HL-60 (cell line): ENCODE results near the gene FLNB.

Experiments
- POLR2AphosphoS5 ChIP-seq: IDR thresholded peaks from 2 replicates; pipeline ENCODE4 v1.6.1; 2012; ENCODE audit warnings: low read depth
- SPI1 ChIP-seq: IDR thresholded peaks from 2 replicates; pipeline ENCODE4 v1.6.1; 2012; ENCODE audit warnings: low read depth, mild to moderate bottlenecking, borderline replicate concordance
- TF ChIP-seq, protein P1 (sequence below): IDR thresholded peaks from one replicate; pipeline ENCODE4 v1.5.1; 2011; ENCODE audit warnings: low read length, control low read depth, inconsistent platforms; ENCODE audit not compliant: insufficient read depth

- TF ChIP-seq, protein P1, sequence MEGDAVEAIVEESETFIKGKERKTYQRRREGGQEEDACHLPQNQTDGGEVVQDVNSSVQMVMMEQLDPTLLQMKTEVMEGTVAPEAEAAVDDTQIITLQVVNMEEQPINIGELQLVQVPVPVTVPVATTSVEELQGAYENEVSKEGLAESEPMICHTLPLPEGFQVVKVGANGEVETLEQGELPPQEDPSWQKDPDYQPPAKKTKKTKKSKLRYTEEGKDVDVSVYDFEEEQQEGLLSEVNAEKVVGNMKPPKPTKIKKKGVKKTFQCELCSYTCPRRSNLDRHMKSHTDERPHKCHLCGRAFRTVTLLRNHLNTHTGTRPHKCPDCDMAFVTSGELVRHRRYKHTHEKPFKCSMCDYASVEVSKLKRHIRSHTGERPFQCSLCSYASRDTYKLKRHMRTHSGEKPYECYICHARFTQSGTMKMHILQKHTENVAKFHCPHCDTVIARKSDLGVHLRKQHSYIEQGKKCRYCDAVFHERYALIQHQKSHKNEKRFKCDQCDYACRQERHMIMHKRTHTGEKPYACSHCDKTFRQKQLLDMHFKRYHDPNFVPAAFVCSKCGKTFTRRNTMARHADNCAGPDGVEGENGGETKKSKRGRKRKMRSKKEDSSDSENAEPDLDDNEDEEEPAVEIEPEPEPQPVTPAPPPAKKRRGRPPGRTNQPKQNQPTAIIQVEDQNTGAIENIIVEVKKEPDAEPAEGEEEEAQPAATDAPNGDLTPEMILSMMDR = no peak
- no peak for TF ChIP-seq POLR2AphosphoS5
- no peak for TF ChIP-seq SPI1
Observed at GRCh38 chr3:57958642-57959422, 49.4 kb upstream of the FLNB start.
